D721Med (cell line): ENCODE data around the gene LIPN.

Experiments used
- DNase-seq: peaks from one replicate; pipeline ENCODE4 v3.0.0; 2011; ENCODE audit warnings: low spot score; ENCODE audit not compliant: insufficient read length
- FAIRE-seq: peaks from 2 replicates; lab custom pipeline; 2011; peaks lifted over from hg19 to GRCh38; lab: Jason Lieb, UNC
- TF ChIP-seq, protein P1 (sequence below): IDR thresholded peaks from 2 replicates; pipeline ENCODE4 v1.5.1; 2012; ENCODE audit warnings: mild to moderate bottlenecking, control low read depth; ENCODE audit not compliant: insufficient read depth; ENCODE audit errors: missing control alignments

LIPN gene

DNA sequence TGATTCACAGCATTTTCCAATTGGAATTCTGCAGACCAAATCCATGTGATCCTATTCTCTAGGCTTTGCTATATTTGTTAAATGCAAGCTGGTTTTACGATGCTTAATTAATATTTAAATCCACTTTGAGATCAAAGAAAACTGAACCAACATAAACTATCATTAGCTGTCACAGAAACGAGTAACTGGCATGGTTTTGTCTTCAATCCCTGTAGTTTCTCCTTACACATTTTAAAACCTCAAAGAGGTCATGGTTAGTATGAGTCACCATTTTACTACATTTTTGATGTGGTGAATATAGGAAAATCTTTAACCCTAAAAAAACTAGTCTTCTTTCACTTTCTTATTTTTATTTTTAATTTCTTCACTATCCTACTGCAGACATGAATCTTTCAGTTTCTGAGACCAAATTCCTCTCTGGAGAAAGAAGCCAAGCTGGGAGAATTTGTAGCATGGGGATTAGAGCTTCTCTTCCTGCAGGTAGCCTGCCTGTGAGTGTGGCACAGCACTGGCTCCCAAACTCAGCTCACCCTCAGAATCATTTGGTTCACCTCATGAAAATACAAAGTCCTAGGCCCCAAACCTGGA lies 34.0 kb downstream of the LIPN start:
- no peak for DNase-seq
- TF ChIP-seq, protein P1, sequence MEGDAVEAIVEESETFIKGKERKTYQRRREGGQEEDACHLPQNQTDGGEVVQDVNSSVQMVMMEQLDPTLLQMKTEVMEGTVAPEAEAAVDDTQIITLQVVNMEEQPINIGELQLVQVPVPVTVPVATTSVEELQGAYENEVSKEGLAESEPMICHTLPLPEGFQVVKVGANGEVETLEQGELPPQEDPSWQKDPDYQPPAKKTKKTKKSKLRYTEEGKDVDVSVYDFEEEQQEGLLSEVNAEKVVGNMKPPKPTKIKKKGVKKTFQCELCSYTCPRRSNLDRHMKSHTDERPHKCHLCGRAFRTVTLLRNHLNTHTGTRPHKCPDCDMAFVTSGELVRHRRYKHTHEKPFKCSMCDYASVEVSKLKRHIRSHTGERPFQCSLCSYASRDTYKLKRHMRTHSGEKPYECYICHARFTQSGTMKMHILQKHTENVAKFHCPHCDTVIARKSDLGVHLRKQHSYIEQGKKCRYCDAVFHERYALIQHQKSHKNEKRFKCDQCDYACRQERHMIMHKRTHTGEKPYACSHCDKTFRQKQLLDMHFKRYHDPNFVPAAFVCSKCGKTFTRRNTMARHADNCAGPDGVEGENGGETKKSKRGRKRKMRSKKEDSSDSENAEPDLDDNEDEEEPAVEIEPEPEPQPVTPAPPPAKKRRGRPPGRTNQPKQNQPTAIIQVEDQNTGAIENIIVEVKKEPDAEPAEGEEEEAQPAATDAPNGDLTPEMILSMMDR = no peak
- FAIRE-seq = no peak

DNA sequence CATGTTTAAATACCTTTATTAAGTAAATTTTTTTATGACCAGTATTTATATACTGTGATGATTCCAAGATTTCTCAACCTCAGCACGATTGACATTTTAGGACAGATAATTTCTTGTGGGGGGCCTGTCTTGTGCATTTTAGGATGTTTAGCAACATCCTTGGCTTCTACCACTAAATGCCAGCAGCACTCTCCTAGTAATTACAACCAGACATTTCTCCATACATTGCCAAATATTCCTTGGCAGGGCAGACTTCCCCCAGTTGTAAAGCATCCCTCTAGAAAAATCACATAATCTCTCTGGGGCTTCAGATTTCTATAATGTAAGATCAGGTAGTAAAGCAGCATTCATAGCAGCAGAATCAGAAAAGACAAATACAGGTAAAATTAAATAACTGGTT lies 34.9 kb downstream of the LIPN start:
- DNase-seq (no peak), FAIRE-seq (no peak)
- TF ChIP-seq, protein P1 = no peak

DNA sequence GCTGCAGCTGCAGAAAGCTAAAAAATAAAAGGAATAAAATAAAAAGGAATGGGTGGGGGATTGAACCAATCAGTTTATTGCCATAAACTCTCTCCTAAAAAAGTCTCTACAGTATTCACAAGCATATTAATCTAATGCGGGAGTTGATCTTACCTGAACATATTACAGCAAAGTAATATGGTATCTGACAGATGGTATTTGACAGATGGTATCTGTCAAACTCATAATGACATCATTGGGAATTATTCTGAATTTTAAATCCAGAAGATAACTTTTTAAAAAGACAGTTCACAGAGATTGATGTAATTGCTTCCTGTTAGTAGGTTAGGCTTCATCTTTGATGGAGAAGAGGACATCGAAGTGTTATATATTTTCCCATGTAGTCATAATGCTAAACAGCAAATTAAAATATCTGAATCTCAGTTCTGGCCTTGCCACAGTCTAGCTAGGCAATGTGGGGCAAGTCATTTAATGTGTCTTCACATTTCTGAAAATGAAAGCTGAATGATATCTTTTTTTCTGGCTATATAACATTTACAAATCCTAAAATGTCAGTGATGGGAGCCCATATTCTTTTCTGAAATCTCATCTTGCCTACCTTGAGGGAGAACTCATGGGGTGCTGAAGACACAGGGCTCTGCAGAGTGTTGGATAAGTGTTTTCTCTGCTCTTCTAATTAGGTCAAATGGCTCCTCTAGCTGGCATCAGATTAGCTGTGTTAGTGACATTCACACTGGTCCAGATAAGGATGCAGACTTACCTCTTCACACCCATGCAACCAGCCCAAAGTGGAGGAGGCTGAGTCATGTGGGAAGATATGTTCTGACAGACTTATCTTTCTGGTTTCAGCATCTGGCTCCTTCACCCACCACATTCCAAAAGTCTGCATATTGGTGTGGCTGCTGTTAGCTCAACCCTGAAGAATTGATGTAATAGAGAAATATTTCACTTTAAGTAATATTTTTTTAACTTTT lies 40.6 kb downstream of the LIPN start:
- FAIRE-seq = no peak
- DNase-seq = no peak
- TF ChIP-seq, protein P1 = no peak

DNA sequence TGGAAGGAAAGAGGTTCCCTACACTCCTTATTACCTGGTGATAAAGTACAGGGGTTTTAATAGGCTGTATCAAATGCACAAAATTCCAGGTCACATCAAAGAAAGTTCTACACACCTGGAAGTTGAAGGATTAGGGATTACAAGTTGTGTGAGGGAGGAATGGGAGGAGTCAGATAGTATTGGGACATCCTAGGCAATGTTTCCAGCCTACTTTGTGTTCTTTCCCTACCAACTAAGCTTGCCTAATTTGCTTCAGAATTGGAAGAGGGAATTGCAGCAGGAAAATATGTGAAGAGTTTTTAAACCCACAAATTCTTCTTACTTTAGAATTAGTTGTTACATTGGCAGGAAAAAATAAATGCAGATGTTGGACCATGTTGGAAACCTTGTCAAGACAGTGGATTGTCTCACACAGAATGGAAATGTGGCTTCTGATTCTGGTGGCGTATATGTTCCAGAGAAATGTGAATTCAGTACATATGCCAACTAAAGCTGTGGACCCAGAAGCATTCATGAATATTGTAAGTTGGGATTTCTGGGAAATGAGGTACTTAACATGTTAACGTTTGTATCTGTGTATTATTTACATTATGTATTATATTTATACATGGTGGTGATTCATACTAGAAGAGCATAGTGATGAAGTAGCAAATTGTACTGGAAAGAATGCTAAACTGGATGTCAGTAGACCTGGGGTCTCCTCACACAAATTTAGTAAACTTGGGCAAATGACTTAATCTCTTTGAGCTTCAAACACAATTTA lies 42.9 kb downstream of the LIPN start, which contains the start of gene LIPM:
LIPM (plus strand) TSS at position 208 of the 763 bp plus-strand sequence; CDS start at position 375, 167 bp downstream.
- TF ChIP-seq, protein P1 = no peak
- FAIRE-seq (no peak), DNase-seq (no peak)

- DNase-seq (no peak), FAIRE-seq (no peak)
- TF ChIP-seq, protein P1 = no peak
These were observed 43.8 kb downstream of the LIPN start for GRCh38 chr10:88803641-88804040.

GRCh38 chr10:88804083-88804812 lies 44.4 kb downstream of the LIPN start:
- DNase-seq = no peak
- TF ChIP-seq, protein P1 = no peak
- no peak for FAIRE-seq
